HG03521 (cell line): ENCODE results near the gene EHMT2.

Experiments
- ATAC-seq: cut with Tn5 transposase; IDR thresholded peaks from one replicate; pipeline ENCODE4 v1.9.1; 2021; ENCODE audit warnings: mild to moderate bottlenecking, moderate library complexity; ENCODE audit not compliant: unreplicated experiment

EHMT2 gene

GRCh38 chr6:31892821-31893220 is 4.7 kb downstream of the EHMT2 start:
- ATAC-seq = no peak

DNA sequence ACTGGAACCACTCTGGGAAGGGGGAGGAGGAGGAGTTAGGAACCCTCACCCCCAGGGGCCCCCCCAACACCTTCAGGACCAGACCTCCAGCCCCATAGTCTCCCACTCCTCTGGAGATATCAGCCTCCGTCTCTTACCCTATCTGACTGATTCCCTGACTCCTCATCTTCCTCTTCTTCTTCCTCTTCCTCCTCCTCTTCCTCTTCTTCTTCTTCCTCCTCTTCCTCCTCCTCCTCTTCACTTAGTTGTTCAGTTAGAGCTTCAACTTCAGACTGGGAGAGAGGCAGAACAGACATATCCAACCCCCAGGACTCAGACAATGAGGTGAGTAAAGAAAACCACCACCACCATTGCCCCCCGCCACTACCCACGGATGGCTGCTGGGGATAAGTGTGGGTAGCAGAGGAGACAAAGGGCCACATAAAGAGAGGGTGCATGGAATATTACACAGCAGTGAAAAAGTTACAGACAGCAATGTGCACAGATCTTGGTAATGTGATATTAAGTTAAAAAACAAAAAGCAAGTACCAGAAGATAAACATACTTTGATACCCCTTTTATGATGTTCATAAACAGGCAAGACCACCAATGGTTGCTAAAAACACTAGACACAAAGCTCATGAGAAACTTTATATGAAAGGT is 8.0 kb downstream of the EHMT2 start:
- ATAC-seq = no peak

GRCh38 chr6:31888276-31889258 is 8.9 kb downstream of the EHMT2 start:
- ATAC-seq = no peak

DNA sequence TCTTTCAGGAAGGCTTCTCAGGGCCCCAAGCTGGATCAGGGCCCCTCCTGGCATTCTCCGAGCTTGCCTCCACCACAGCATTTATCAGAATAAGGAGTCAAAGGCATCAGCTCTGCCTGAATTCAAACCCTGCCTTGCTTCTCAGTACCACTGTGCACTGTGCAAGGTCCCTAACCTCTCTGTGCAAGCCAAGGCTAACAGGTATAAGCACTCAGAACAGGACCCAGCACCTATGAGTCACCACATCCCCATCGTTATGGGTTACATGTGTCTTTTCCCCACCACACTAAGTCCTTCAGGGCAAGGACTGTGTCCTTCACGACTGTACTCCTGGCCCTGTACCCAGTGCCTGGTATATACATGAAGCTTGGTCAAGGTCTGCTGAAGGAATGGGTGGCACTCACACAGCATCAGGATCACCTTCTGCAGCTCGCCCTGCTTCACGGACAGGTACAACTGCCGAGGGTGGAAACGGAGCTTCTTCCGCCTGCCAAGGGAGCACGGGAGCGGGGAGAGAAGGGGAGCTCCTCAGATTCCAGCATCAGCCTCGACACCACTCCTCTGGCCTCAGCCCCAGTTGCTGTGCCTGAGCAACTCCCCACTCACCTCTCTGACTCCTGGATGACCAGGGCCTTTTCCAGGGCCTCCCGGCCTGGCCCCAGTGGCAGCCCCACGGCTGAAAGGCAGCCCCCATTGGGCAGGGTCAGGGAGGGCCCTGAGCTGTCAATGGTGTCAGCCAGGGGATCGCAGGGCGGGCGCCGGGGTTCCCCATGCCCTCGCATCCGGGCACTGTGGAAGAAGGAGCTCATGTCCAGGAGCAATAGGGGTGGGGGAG is 10.1 kb downstream of the EHMT2 start:
- no peak for ATAC-seq

DNA sequence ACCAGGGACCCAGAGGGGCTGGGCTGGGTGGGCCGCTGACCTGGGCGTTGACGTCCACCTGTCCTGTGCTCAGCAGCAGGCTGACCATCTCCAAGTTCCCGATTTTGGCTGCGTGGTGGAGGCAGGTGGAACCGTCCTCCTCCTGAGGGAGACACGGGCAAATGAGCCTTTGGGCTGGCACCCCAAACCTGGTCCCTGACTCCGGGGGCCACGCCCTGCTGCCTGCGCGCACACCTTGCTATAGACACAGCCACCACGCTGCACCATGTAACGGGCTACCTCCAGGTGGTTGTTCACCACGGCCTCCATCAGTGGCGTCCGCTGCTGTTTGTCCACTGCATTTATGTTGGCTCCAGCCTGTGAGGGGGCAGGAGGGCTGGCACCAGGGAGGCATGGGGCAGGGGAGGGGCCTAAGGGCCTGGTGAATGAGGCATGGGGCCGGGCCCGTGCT is 10.9 kb downstream of the EHMT2 start:
- no peak for ATAC-seq

- no peak for ATAC-seq
Measured at GRCh38 chr6:31884528-31885035, 12.9 kb downstream of the EHMT2 start.

GRCh38 chr6:31883676-31884075 is 13.8 kb downstream of the EHMT2 start:
- ATAC-seq = no peak

DNA sequence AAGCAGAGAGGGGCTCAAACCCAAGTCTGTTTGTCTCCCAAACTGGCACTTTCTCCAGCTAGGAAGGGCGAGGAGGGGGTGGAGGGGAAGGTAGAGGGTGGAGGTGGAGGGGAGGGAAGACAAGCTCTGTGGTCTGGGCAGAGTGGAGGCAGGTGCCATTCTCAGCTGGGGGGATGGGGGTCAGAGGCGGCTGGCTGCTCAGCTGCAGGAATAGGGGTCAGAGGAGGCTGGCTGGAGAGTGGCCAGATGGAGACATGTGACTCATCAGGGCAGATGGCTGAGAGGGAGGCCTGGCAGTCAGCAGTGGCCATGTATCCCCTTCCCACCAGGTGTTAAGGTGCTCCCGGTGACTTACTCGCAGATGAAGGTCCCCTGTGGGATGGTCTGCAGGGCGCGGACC is 15.2 kb downstream of the EHMT2 start:
- ATAC-seq = no peak

DNA sequence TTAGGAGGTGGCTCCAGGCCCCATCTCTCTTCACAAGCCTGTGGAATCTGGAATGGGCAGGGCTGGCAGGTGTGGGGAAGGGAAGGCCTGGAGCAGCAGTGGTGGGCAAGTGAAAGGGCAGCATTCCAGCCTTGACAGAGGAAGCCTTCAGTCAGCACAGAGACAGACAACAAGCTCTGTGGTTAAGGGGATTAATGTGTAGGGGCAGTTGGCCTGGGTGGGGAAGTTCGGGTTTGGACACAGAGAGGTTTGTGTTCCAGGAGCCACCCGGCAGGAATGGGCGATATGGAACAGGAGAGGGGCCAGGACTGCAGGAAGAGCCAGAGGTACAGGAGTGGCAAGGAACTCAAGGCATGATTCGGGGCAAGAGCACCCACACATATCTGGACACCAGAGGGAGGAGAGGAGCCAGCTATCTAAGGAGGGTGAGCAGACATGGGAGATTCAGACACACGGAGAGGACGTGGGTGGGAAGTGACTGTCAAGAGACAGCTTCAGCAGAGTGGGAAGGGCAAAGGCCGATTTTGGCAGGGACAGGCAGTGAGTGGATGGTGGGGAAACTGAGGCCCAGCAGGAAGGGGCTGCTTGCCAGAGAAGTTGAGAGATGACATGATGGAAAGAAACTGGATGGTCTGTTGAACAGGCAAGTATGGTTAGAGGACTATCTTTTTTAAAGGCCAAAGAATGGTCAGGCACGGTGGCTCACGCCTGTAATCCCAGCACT is 16.2 kb downstream of the EHMT2 start:
- ATAC-seq = no peak

GRCh38 chr6:31880616-31881015 is 16.9 kb downstream of the EHMT2 start:
- ATAC-seq = no peak

DNA sequence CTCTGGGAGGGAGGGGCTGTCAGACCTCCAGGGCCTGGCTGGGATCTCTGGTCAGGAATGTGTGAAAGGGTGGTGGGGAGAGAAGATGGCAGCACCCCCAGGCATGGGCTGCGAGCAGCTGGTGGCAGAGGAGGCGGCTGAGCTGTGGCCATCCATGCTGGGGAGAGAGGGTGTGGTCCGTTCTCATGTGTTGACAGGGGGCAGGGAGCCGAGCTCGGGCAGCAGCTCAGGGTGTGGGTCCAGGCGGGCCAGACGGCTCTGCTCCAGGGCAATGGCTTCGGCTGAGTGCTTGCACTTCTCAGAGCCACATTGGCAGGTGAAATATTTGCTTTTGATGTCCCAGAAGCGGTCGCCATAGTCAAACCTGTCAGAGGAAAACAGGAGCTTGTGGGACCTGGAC is 17.6 kb downstream of the EHMT2 start:
- no peak for ATAC-seq

GRCh38 chr6:31879143-31879542 is 18.4 kb downstream of the EHMT2 start:
- ATAC-seq = no peak

DNA sequence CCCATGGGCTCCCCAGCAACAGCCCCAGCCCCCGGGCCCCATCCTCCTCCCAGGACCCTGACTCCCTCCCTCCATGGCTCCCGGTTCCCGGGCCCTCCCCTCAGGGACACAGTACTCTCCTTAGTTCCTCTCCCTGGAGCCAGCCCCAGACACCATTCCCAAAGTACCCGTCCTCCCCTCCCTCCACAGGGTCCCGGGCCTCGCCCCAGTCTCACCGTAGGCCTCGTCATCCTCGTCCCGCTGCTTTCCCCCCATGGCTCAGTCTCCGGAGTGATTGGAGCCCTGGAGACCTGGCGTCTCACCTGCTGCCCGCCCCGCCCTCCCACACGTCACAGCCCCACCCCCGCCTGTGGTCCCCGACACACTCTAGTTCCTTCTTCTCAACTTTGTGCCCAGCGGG is 18.8 kb downstream of the EHMT2 start, which contains the start of gene SLC44A4:
SLC44A4 (minus strand) TSS at position 272 of the 400 bp plus-strand sequence; CDS start at position 255, 17 bp downstream.
- ATAC-seq = no peak

- ATAC-seq = no peak
Measured at GRCh38 chr6:31878222-31878621, 19.3 kb downstream of the EHMT2 start.

- ATAC-seq = no peak
Measured at GRCh38 chr6:31877651-31878161, 19.8 kb downstream of the EHMT2 start.

GRCh38 chr6:31877125-31877650 is 20.3 kb downstream of the EHMT2 start:
- no peak for ATAC-seq

DNA sequence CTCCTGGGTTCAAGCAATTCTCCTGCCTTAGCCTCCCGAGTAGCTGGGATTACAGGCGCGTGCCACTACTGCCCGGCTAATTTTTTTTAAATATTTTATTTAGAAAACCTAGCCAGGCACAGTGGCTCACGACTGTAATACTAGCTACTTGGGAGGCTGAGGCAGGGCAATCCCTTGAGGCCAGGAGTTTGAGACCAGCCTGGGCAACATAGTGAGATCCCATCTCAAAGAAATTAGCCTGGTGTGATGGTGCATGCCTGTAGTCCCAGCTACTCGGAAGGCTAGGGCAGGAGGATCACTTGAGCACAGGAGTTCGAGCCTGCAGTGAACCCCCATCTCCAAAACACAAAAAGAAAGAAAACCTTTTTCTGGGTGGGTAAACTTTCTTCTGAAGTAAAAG is 21.1 kb downstream of the EHMT2 start:
- ATAC-seq = no peak

DNA sequence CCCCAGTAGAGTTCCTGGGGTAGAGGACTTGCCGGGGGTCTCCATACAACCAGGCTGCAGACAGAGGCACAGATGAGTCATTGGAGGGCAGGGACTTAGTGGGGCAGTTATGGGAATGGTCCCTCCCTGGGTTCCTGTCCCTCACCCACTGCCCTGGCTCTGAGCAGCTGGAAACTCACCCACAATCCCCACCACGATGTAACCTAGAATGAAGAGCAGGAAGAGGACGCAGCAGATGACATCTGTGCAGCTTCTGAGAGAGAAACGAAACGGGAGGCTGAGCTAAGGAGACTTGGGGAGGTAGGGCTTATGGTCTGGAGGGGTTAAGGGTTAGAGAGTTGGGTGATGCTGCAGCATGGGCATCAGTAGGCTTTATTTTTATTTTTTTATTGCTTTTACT is 21.6 kb downstream of the EHMT2 start:
- no peak for ATAC-seq

GRCh38 chr6:31874836-31875572 is 22.5 kb downstream of the EHMT2 start:
- no peak for ATAC-seq
